ENCODE measurements around the gene ARF5.

- TF ChIP-seq CTCF (IDR thresholded peaks at IDR 0.05; ENCODE audit: control extremely low read depth in 1 of 3, insufficient read depth in 1 of 3, low read depth in 1 of 3, low read length in 3 of 3) (no peak), EP300 (IDR thresholded peaks at IDR 0.05; ENCODE audit: borderline replicate concordance in 1 of 2, low read depth in 2 of 2, low read length in 2 of 2) (no peak), POLR2A (IDR thresholded peaks at IDR 0.05; ENCODE audit: control extremely low read depth in 1 of 2, low read depth in 2 of 2, low read length in 2 of 2) (no peak), SIX5 (IDR thresholded peaks at IDR 0.05; ENCODE audit: low read depth, low read length) (no peak), CEBPB (IDR thresholded peaks at IDR 0.05; ENCODE audit: low read depth, low read length) (no peak), KDM1A (IDR thresholded peaks at IDR 0.05; ENCODE audit: borderline replicate concordance, low read length) (no peak), CHD2 (IDR thresholded peaks at IDR 0.05; ENCODE audit: low read length) (no peak), USF2 (IDR thresholded peaks at IDR 0.05; ENCODE audit: low read length) (no peak), HDAC2 (IDR thresholded peaks at IDR 0.05; ENCODE audit: borderline replicate concordance in 1 of 2, low read depth in 2 of 2, low read length in 2 of 2) (no peak), TAF7 (optimal IDR thresholded peaks at IDR 0.05; ENCODE audit: borderline replicate concordance, low read depth, low read length) (no peak), SP4 (IDR thresholded peaks at IDR 0.05; ENCODE audit: low read length) (no peak)
Measured at GRCh38 chr7:127618775-127619174, 30.6 kb downstream of the ARF5 start.
